GM18498 (cell line): ENCODE results near the gene S100B.
A peak's percentile ranks its signal among the peaks of the same experiment; 100 is the strongest.
"Not testable (repeated sequence)": the region's sequence is repeated elsewhere in the genome, so short reads cannot be mapped to it uniquely, and the experiment has no call there.

ENCODE experiments used
- ATAC-seq: cut with Tn5 transposase; IDR thresholded peaks from one replicate; pipeline ENCODE4 v1.9.1; 2021; ENCODE audit warnings: mild to moderate bottlenecking, moderate library complexity; ENCODE audit not compliant: unreplicated experiment

Gene S100B

GRCh38 chr21:46604975-46605766 is at the start of gene S100B:
TSS of gene S100B (minus strand) at chr21:46605082. CDS start at chr21:46602415, 2,667 bp downstream.
- ATAC-seq = no peak

- ATAC-seq = no peak
Observed at GRCh38 chr21:46651121-46651520, 46.2 kb upstream of the S100B start.

GRCh38 chr21:46650476-46651098 is 45.7 kb upstream of the S100B start:
- no peak for ATAC-seq

- no peak for ATAC-seq
Observed at GRCh38 chr21:46649356-46649755, 44.5 kb upstream of the S100B start.

GRCh38 chr21:46648539-46648938 is 43.7 kb upstream of the S100B start:
- ATAC-seq = no peak

GRCh38 chr21:46646541-46647154 is 41.8 kb upstream of the S100B start:
- ATAC-seq = no peak

GRCh38 chr21:46645840-46646239 is 41.0 kb upstream of the S100B start:
- ATAC-seq = no peak

GRCh38 chr21:46643379-46644177 is 38.7 kb upstream of the S100B start:
- ATAC-seq = no peak

GRCh38 chr21:46641656-46642055 is 36.8 kb upstream of the S100B start:
- no peak for ATAC-seq

GRCh38 chr21:46639489-46640386 is 34.9 kb upstream of the S100B start:
- ATAC-seq = no peak

GRCh38 chr21:46637952-46638746 is 33.3 kb upstream of the S100B start:
- no peak for ATAC-seq

GRCh38 chr21:46636550-46637285 is 31.8 kb upstream of the S100B start:
- ATAC-seq = no peak

GRCh38 chr21:46636181-46636512 is 31.3 kb upstream of the S100B start:
- no peak for ATAC-seq

- peak; percentile 90 for ATAC-seq
Observed at GRCh38 chr21:46635324-46636180, 30.7 kb upstream of the S100B start, which contains the start of gene PRMT2. TSS of gene PRMT2 (plus strand) at chr21:46635674. CDS start at chr21:46636952, 1,278 bp downstream.

- peak; percentile 11 for ATAC-seq
Observed at GRCh38 chr21:46634966-46635323, 30.1 kb upstream of the S100B start.

- ATAC-seq = no peak
Observed at GRCh38 chr21:46634427-46634826, 29.5 kb upstream of the S100B start.

- no peak for ATAC-seq
Observed at GRCh38 chr21:46633566-46633965, 28.7 kb upstream of the S100B start.

- ATAC-seq = not testable (repeated sequence)
Observed at GRCh38 chr21:46630915-46631314, 26.0 kb upstream of the S100B start.
